Neural progenitor cell (in vitro differentiated cells): Measurements from ENCODE around the gene TRIL. TPM values are rescaled to one million over a fixed set of nuclear protein-coding genes. Genes with fewer than 3 reads are reported as not detected.

Experiments
- DNase-seq: peaks from one replicate; pipeline ENCODE4 v3.0.0-alpha.2; 2016; ENCODE audit warnings: low spot score
- H2AFZ ChIP-seq: fragments of 200-600 bp; sonication (generic); replicated peaks from 2 replicates; pipeline ENCODE4 v1.6.1; 2016; ENCODE audit warnings: antibody characterized with exemption
- H3F3A ChIP-seq: fragments of 200-600 bp; sonication (generic); 2 replicates; pipeline ENCODE4 v1.6.1; 2016; ENCODE audit warnings: antibody characterized with exemption, low read depth
- H3K27ac ChIP-seq: fragments of 200-600 bp; sonication (generic); 2 replicates; pipeline ENCODE4 v1.5.1; 2016; ENCODE audit warnings: mild to moderate bottlenecking
- H3K27me3 ChIP-seq: fragments of 200-600 bp; sonication (generic); 2 replicates; pipeline ENCODE4 v1.6.1; 2016; ENCODE audit warnings: mild to moderate bottlenecking, moderate library complexity
- H3K36me3 ChIP-seq: fragments of 200-600 bp; sonication (generic); 2 replicates; pipeline ENCODE4 v1.5.1; 2016
- H3K4me1 ChIP-seq: fragments of 200-600 bp; sonication (generic); 2 replicates; pipeline ENCODE4 v1.6.1; 2016; ENCODE audit warnings: mixed run types
- H3K4me2 ChIP-seq: fragments of 200-600 bp; sonication (generic); 2 replicates; pipeline ENCODE4 v1.6.1; 2016
- H3K4me3 ChIP-seq: fragments of 200-600 bp; sonication (generic); 2 replicates; pipeline ENCODE4 v1.5.1; 2016
- H3K79me2 ChIP-seq: fragments of 200-600 bp; sonication (generic); 2 replicates; pipeline ENCODE4 v1.6.1; 2016; ENCODE audit warnings: low read depth
- H3K9ac ChIP-seq: fragments of 200-600 bp; sonication (generic); 2 replicates; pipeline ENCODE4 v1.6.1; 2016
- H3K9me3 ChIP-seq: fragments of 200-600 bp; sonication (generic); 2 replicates; pipeline ENCODE4 v1.5.1; 2016; ENCODE audit warnings: low read depth
- H4K20me1 ChIP-seq: fragments of 200-600 bp; sonication (generic); 2 replicates; pipeline ENCODE4 v1.6.1; 2016; ENCODE audit warnings: low read depth
- H3K27ac Mint-ChIP-seq: 3 replicates; pipeline ENCODE4 v1.8.0; 2021; ENCODE audit warnings: mixed read lengths
- H3K27me3 Mint-ChIP-seq: 2 replicates; pipeline ENCODE4 v1.8.0; 2022; ENCODE audit warnings: low read depth, mild to moderate bottlenecking, inconsistent platforms, moderate library complexity, mixed read lengths; ENCODE audit not compliant: insufficient read depth
- H3K36me3 Mint-ChIP-seq: 3 replicates; pipeline ENCODE4 v1.8.0; 2021; ENCODE audit warnings: mixed read lengths
- H3K4me1 Mint-ChIP-seq: 3 replicates; pipeline ENCODE4 v1.8.0; 2021; ENCODE audit warnings: mixed read lengths
- H3K4me3 Mint-ChIP-seq: 3 replicates; pipeline ENCODE4 v1.8.0; 2021; ENCODE audit warnings: mild to moderate bottlenecking, moderate library complexity, mixed read lengths
- H3K9me3 Mint-ChIP-seq: 3 replicates; pipeline ENCODE4 v1.8.0; 2020; ENCODE audit warnings: mixed read lengths
- EZH2 ChIP-seq: fragments of 200-600 bp; sonication (generic); IDR thresholded peaks from 2 replicates; pipeline ENCODE4 v1.6.1; 2017; ENCODE audit warnings: antibody characterized with exemption, mild to moderate bottlenecking, moderate library complexity
- EZH2phosphoT487 ChIP-seq: fragments of 200-600 bp; sonication (generic); IDR thresholded peaks from 2 replicates; pipeline ENCODE4 v1.6.1; 2017; ENCODE audit warnings: antibody characterized with exemption
- total RNA-seq: library from RNA; depleted of rRNA; stranded (reverse); fragments of >200 nt; gene quantifications from 2 replicates; pipeline ENCODE4 v1.2.3, GENCODE V29; 2015; ENCODE audit warnings: low replicate concordance
- TF ChIP-seq, protein P1 (sequence below): fragments of 200-600 bp; sonication (generic); IDR thresholded peaks from 2 replicates; pipeline ENCODE4 v1.5.1; 2017; ENCODE audit warnings: antibody characterized with exemption, mild to moderate bottlenecking

TRIL gene
- total RNA-seq, 1 donor from 2014 or later, result 8.5 TPM

- Mint-ChIP-seq H3K36me3 (peaks cover 7% of the 10 kb centered on the region), H3K4me3 (no peak overlapping the region), H3K27ac (peak overlapping the region; percentile 83), H3K4me1 (peaks cover 62% of the 10 kb centered on the region), H3K27me3 (peaks cover 6% of the 10 kb centered on the region), H3K9me3 (peaks cover 17% of the 10 kb centered on the region)
- Histone ChIP-seq H3K27ac (no peak overlapping the region), H3K79me2 (no peaks in the 10 kb centered on the region), H3F3A (peaks cover 10% of the 10 kb centered on the region), H3K27me3 (no peaks in the 10 kb centered on the region), H3K9ac (no peak overlapping the region), H3K36me3 (no peaks in the 10 kb centered on the region), H3K4me3 (no peak overlapping the region), H3K4me2 (no peak overlapping the region), H2AFZ (no peak overlapping the region), H4K20me1 (no peaks in the 10 kb centered on the region), H3K9me3 (no peaks in the 10 kb centered on the region), H3K4me1 (peaks cover 34% of the 10 kb centered on the region)
- TF ChIP-seq EZH2phosphoT487 (no peak), EZH2 (no peak)
- TF ChIP-seq, protein P1, sequence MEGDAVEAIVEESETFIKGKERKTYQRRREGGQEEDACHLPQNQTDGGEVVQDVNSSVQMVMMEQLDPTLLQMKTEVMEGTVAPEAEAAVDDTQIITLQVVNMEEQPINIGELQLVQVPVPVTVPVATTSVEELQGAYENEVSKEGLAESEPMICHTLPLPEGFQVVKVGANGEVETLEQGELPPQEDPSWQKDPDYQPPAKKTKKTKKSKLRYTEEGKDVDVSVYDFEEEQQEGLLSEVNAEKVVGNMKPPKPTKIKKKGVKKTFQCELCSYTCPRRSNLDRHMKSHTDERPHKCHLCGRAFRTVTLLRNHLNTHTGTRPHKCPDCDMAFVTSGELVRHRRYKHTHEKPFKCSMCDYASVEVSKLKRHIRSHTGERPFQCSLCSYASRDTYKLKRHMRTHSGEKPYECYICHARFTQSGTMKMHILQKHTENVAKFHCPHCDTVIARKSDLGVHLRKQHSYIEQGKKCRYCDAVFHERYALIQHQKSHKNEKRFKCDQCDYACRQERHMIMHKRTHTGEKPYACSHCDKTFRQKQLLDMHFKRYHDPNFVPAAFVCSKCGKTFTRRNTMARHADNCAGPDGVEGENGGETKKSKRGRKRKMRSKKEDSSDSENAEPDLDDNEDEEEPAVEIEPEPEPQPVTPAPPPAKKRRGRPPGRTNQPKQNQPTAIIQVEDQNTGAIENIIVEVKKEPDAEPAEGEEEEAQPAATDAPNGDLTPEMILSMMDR, result no peak
- DNase-seq, result no peak
Observed at GRCh38 chr7:28989211-28989980, 31.3 kb upstream of the TRIL start.

DNA sequence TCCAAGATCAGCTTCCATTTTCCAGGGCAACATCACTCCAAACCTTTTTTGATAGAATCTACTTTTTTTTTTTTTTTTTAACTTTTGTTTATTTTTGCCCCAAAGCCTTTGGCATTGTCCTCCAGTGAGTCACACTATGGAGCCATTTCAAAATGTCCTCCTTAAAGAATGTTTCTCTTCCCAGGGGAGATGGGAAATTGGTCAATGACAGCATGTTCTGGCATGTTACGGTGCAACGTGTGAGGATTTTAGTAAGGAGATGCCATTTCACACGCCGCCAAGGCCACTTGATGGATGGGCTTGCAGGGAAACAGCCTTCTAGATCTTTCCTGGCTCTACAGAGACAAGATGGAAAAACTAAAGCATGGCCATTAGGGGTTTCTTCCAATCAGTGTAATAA is 30.7 kb upstream of the TRIL start:
- Histone ChIP-seq H3F3A (peaks cover 14% of the 10 kb centered on the region), H3K79me2 (no peaks in the 10 kb centered on the region), H4K20me1 (no peaks in the 10 kb centered on the region), H3K36me3 (no peaks in the 10 kb centered on the region), H3K4me1 (peaks cover 40% of the 10 kb centered on the region), H3K27me3 (no peaks in the 10 kb centered on the region), H2AFZ (no peak overlapping the region), H3K4me3 (no peak overlapping the region), H3K9me3 (no peaks in the 10 kb centered on the region), H3K9ac (no peak overlapping the region), H3K4me2 (no peak overlapping the region), H3K27ac (no peak overlapping the region)
- no peak for DNase-seq
- TF ChIP-seq EZH2 (no peak), EZH2phosphoT487 (no peak)
- TF ChIP-seq, protein P1, result no peak
- Mint-ChIP-seq H3K4me1 (peaks cover 68% of the 10 kb centered on the region), H3K4me3 (no peak overlapping the region), H3K9me3 (peaks cover 17% of the 10 kb centered on the region), H3K27me3 (peaks cover 6% of the 10 kb centered on the region), H3K36me3 (peaks cover 7% of the 10 kb centered on the region), H3K27ac (peak overlapping the region; percentile 30)

- peaks cover 7% of the 10 kb centered on the region for H3K36me3 Mint-ChIP-seq
- H3K4me1 ChIP-seq, result peaks cover 41% of the 10 kb centered on the region
- no peaks in the 10 kb centered on the region for H3K27me3 ChIP-seq
- H3K27ac ChIP-seq, result no peak overlapping the region
- H3K27me3 Mint-ChIP-seq, result peaks cover 6% of the 10 kb centered on the region
- peaks cover 74% of the 10 kb centered on the region for H3K4me1 Mint-ChIP-seq
- no peaks in the 10 kb centered on the region for H3K9me3 ChIP-seq
- no peak for TF ChIP-seq EZH2
- TF ChIP-seq, protein P1, result no peak
- no peak for TF ChIP-seq EZH2phosphoT487
- no peak overlapping the region for H3K27ac Mint-ChIP-seq
- no peak overlapping the region for H3K9ac ChIP-seq
- no peak for DNase-seq
- H3K9me3 Mint-ChIP-seq, result peaks cover 20% of the 10 kb centered on the region
- no peak overlapping the region for H3K4me3 Mint-ChIP-seq
- H3K79me2 ChIP-seq, result no peaks in the 10 kb centered on the region
- H2AFZ ChIP-seq, result no peak overlapping the region
- H3K36me3 ChIP-seq, result no peaks in the 10 kb centered on the region
- H4K20me1 ChIP-seq, result no peaks in the 10 kb centered on the region
- peaks cover 14% of the 10 kb centered on the region for H3F3A ChIP-seq
- H3K4me2 ChIP-seq, result no peak overlapping the region
- H3K4me3 ChIP-seq, result no peak overlapping the region
Observed at GRCh38 chr7:28988091-28988490, 30.0 kb upstream of the TRIL start.
